HG02885 (cell line): ENCODE results near the gene TOR3A.
"Not testable (repeated sequence)": the region's sequence is repeated elsewhere in the genome, so short reads cannot be mapped to it uniquely, and the experiment has no call there.

ENCODE experiments used
- ATAC-seq: cut with Tn5 transposase; IDR thresholded peaks from one replicate; pipeline ENCODE4 v1.9.1; 2021; ENCODE audit warnings: mild to moderate bottlenecking; ENCODE audit not compliant: unreplicated experiment, poor library complexity

The TOR3A gene, protein sequence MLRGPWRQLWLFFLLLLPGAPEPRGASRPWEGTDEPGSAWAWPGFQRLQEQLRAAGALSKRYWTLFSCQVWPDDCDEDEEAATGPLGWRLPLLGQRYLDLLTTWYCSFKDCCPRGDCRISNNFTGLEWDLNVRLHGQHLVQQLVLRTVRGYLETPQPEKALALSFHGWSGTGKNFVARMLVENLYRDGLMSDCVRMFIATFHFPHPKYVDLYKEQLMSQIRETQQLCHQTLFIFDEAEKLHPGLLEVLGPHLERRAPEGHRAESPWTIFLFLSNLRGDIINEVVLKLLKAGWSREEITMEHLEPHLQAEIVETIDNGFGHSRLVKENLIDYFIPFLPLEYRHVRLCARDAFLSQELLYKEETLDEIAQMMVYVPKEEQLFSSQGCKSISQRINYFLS

DNA sequence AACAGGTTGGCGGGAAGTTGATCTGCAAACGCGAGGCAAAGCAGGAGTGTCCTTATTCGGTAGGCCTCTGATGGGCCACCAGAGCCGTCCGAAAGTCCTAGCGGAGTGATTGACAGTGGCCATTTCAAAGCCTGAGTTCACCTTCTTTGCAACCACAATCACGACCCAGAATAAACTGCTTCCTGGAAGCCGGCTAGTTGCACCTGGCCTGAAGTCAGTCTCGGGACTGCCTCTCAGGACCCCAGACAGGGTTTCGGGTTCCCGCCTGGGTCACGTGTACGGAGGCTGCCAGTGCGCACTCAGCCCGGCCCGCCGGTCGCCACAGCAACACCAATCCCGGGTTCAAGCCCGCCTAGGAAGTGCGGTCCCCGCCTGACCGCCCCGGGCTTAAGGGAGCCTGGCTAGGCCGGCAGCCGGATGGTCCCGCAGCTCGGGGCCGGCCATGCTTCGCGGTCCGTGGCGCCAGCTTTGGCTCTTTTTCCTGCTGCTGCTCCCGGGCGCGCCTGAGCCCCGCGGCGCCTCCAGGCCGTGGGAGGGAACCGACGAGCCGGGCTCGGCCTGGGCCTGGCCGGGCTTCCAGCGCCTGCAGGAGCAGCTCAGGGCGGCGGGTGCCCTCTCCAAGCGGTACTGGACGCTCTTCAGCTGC, at the start of gene TOR3A:
TOR3A (plus strand) TSS at position 384 of the 646 bp plus-strand sequence; CDS start at position 443, 59 bp downstream.
- ATAC-seq = peak; percentile 89

DNA sequence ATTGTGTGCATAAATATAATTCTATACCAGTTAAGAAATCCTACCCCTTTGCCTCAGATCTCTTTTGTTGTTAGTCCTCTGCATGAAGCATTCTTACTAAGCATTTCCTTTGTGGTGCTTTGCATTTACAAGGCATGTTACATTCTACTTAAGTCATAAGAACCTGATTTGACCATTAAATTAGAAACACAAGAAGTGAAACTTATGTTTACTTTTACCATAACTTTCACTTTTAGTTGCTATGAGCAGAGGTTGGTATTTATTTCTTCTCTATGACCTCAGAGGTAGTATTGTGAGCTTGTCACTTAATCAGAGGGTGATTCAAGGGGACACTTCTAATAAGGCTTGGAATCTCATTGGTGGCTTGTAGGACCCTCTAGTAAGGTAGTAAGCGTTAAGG, 47.1 kb upstream of the TOR3A start:
- peak; percentile 81 for ATAC-seq

DNA sequence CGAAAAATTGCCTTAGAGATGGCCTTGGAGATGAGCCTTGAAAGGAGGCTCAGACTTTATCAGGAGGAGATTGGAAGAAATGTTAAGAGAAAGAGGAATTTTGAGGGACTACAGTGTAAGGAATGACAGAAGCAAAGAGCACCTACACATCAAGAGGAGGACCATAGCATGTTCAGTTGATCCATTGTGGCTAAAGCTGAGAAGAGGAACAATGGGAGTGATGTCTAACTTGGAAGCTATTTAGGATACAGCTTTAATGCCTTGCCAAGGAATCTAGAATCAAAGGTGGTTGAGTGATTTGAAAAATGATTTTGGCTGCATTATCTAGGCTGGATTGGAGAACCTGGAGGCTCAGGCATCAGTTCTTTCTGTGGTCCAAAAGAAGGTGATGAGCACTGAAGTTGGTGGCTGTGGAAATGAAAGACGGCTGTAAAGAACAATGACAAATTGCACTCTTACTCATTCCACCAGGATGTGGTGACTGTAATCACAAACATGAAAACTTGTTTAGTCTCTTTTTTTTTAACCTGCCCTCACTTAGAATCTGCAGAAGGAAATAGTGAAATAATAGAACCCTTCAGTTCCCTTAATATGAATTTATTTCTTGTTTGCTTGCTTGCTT, 44.9 kb upstream of the TOR3A start:
- ATAC-seq = peak; percentile 67

DNA sequence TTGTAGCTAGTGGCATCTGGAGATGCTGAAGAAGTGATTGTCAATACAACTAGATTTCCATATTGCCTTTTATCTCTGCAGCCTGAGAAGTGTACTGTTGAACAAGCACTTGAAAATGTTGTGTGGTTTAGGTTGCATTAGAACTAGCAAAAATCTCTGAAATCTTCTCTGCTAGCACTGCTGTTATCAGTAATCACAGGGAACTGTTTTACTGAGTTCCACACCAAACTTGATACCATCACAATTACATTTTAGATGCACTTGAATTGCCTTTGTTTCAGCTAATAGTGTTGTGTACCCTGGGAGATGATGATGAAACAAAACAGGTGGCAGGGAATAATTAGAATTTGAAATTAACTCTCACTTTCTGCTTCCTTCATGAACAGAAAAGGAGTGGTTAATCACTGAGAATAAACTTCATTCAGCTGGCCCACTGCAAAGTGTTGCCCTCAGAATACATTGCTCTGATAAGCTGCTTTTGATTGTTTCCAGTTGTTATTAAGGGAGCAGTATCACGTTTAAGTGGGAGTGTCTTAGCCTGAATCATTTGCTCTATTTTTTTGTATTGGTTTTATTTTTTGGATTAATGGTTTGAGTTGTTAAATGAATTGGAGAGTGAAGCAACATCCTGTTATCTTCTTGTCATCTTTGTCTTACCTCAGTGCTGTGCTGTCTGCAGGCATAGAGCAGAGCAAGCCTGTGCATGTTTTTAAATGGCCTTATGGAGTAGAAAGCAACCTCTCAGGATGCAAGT, 43.2 kb upstream of the TOR3A start:
- ATAC-seq = no peak

DNA sequence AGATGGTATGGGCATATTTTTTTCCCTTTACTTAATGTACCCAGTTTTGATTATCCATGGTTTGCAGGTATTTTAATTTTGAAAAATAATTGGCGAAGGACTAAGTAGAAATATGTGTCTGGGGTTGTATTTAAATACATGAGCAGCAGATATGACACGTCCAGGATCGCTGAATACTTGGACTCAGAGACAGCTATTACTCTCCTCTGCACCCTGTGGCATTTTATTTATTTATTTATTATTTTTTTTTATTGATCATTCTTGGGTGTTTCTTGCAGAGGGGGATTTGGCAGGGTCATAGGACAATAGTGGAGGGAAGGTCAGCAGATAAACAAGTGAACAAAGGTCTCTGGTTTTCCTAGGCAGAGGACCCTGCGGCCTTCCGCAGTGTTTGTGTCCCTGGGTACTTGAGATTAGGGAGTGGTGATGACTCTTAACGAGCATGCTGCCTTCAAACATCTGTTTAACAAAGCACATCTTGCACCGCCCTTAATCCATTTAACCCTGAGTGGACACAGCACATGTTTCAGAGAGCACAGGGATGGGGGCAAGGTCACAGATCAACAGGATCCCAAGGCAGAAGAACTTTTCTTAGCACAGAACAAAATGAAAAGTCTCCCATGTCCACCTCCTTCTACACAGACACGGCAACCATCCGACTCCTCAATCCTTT, 42.2 kb upstream of the TOR3A start:
- not testable (repeated sequence) for ATAC-seq

DNA sequence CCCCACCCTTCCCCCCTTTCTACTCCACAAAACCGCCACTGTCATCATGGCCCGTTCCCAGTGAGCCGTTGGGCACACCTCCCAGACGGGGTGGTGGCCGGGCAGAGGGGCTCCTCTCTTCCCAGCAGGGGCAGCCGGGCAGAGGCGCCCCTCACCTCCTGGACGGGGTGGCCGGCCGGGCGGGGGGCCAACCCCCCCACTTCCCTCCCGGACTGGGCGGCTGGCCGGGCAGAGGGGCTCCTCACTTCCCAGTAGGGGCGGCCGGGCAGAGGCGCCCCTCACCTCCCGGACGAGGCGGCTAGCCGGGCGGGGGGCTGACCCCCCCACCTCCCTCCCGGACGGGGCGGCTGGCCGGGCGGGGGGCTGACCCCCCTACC, 41.7 kb upstream of the TOR3A start:
- not testable (repeated sequence) for ATAC-seq

DNA sequence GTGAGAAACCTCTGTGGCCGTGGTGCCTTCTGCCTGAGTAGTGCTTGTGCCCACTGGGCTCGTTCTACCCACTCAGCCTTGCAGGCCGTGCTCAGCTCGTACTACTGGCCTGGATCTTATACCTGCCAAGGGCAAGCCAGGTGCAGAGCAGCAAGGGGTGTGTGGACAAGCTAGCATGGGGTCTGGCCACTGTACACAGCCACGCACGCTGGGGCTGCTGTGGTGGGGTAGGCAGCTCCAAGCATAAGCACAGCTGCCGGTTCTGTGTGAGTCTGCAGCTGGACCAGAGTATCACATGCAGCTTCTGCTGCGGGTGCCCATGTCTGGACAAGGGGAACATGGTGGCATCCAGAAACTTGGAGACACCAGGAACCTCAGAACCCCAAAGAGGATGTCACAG, 39.8 kb upstream of the TOR3A start:
- no peak for ATAC-seq

DNA sequence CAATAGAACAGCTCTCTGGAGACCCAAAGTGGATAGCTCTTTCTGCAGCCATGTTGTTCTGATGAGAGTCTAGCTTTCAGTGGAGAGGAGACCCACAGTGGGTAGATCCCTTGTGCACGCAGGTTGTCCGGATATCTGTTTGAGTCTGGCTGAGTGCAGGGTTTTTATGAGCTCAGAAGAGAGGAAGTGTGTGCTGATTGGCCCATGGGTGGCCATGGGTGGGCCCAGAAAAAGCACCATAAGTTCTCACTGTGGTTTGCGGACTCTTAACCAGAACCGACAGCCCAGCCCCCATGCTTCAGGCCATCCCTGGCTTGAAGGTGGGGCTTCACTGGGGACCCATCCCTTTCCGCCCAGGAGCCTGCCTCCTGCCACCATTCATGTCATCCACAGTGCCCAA, 39.2 kb upstream of the TOR3A start:
- ATAC-seq = no peak

DNA sequence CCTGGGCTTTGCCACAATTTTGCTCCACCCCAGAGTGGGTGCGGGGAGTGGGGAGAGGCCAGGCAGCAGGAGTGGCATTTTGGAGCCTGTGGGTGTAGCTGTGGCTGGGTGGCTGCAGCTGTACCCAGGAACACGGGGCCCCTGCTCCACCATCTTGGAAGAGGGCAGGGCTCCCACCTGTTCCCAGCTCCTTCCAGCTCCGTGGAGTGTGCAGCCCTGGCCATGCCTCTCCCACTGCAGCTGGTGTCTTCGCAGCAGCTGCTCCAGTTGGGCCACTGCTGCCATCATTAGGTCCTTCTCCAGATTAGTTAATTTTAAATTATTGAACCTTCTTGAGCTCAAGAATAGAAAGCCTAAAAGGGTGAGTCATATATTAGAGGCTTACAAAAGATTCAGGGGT, 38.6 kb upstream of the TOR3A start:
- no peak for ATAC-seq

DNA sequence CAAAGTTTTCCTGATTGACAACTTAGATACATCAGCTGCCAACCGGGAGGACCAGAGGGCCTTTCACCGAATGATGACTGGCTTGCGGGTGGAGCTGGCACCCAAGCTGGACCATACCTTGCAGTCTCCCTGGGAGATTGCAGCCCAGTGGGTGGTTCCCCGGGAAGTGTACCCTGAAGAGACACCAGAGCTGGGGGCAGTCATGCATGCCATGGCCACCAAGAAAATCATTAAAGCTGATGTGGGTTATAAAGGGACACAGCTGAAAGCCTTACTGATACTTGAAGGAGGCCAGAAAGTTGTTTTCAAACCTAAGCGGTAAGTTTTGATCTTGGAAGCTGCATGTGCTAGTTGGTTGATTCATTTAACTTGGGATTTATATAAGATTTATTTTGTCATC, 38.0 kb upstream of the TOR3A start:
- no peak for ATAC-seq

DNA sequence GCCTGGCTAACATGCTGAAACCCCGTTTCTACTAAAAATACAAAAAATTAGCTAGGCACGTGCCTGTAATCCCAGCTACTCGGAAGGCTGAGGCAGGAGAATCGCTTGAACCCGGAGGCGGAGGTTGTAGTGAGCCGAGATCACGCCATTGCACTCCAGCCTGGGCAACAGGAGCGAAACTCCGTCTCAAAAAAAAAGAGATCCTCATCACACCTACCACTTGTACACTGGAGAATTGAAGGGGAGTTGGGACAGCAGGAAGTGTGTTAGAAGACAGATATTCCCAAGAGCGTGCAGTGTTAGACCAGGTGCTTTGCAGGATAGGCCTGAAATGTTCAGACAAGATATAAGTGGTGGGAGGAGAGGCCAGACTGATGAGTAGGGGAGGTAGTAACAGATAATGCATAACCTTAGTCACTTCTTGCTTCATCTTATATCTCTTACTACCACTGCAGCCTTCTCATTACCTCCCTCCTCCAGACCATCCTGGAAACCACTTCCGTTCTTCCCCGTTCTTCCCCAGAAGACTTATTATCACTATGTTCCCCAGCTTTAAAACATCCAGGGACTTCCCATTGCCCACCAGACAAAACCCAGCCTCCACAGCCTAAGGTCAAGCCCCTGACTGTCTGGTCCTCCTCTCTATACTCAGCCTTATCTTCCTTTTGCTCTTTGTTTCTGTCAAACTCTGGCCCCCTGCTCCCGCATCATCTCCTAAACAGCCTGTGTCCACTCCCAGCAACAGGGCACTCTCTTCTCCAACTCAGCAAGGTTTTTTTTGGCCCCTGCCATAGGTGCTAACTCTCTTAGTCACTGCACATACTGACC, 34.8 kb upstream of the TOR3A start:
- no peak for ATAC-seq

DNA sequence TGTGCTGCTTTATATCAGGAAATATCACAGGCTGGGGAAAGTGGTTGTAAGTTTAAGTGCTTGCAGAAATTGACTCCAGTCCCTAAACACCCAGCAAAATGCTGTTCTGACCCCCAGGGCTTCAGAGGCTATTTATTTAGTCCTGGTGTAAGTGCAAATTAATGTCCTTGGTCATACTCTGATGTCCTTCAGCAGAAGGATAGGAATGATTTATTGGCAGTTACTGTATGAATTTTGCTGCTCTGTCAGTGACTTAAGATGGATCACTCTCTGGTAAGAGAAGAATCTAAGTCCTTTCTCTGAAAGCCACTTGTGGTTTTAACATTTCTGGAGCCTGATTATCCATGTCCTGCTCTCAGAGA, 34.3 kb upstream of the TOR3A start:
- ATAC-seq = no peak

DNA sequence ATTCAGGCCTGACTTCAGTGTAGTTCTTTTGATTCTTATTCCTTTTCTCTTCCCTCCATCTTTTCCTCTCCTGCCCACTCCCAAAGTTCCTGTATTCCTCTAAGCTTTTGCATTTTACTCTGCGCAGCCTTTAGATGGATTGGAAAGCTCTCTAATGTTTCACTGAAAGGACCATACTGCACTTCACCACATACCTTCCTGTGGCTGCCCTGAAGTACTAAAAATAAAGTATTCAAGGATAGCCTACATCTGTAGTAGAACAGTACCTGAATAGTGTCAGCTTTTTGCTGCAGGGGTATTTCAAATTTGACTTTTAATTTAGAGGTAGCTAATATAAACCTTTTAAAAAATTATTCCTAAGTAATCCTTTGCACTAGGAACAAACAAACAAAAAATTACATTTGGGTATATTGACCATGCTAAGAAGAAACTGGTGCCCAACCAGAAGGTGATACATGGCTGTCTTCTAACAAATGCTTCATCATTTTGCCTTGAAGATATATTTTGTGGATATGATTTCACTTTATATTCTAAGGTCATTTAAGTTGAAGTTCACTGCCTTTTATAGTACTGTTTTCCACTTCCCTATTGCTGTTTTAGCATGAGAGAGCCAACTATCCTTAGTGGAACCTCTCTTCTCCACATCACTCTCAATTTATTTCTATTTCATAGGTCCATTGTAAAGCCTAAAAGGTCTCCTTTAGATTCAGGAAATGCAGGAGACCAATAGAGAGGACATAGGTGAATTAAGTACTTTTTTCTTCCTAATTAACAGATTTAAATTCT, 33.3 kb upstream of the TOR3A start:
- no peak for ATAC-seq

DNA sequence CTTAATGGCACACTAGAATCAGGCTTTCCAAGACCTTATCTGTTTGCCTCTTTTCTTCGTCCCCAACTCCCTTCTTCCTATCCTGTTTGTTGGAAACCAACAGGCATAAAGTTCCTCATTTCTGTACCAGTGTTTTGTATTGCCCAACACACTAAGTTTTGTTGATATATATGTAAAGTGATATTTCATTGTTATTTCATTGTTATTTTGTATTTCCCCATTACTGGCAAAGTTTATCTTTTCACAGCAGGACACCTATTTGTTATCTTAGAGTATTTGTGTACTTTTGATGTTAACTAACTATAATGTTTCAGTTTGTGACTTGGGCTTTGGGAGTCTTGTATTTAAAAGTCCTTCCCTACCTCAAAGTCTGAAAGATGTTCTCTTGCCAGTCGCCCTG, 29.1 kb upstream of the TOR3A start:
- ATAC-seq = no peak

DNA sequence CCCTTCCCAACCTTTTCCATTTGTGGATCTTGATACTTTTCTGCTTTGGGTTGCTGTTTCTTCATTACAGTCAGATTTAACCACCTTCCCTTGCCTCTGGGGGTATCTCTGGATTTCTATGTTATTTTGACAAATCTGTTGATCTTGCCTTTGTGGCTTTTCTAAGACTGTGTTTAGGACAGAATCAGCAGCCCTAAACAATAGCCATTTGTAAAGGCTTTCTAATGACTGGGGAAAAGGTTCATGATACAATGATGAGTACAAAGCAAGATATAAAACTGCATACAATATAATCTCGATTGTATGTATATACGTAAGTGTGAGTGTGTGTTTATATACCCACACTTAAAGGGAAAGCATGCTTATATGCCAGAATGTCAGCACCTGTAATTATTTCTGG, 28.4 kb upstream of the TOR3A start:
- no peak for ATAC-seq

DNA sequence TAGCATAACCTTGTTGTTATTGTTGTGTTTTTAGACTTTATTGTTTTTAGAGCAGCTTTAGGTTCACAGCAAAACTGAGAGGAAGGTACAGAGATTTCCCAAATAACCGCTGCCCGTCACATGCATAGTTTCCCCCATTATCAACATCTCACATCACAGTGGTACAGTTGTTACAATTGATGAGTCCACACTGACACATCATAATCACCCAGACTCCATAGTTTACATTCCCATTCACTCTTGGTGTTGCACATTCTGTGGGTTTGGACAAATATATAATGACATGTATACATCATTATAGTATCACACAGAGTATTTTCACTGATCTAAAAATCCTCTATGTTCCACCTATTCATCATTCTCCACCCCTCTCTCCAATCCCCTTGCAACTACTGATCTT, 25.9 kb upstream of the TOR3A start:
- ATAC-seq = no peak

DNA sequence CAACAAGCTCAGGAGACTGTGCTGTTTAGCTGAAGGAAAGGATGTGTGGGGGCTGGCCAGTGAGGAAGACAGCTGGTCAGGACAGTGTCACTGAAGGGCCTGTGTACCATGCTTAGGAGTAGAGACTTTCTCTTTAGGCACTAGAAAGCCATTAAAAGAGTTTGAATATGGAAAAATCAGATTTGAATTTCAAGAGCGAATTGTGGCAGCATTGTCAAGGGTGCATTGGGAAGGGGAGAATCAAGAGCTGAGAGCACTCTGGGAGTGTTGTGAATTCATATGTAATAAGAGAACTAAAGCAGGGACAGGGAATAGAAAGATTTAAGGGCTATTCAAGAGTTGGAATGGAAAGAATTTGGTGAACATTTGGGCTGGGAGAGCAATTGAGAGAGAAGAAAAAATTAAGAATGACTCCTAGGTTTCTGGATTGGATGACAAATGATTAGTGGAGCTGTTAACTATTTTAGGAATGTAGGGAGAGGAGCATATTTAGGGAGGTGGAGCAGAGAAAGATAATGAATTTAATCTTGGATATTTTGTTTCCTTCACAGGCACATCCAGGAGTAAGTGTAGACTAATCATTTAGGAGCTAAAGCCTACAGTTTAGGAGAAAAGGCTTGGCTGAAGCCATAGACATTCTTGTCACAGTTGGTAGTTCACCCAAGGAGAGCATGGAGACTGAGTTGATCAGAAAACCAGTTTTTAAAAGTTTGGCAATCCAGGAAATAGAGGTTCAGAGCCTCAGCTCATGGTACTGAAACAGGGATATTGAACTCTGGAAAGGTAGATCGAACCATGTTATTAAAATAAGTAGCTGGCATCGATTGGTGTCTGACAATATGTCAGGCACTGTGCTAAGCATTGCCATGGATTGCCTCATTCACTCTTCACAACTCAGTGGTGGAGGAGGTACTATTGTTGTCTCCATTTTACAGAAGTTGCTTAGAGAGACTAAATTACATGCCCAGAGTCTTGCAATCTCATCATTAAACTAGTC, 23.1 kb upstream of the TOR3A start:
- ATAC-seq = no peak
